Suppressor macrophage (primary cell): ENCODE measurements around the gene OR3A3.
A peak's percentile ranks its signal among the peaks of the same experiment; 100 is the strongest.
"Not testable (repeated sequence)": the region's sequence is repeated elsewhere in the genome, so short reads cannot be mapped to it uniquely, and the experiment has no call there.

Experiments used
- DNase-seq, 4 experiments: peaks; one replicate each; pipeline ENCODE4 v3.0.0-alpha.2; 2020 to 2022
- total RNA-seq, 17 experiments: gene quantifications; one replicate each; lab custom pipeline; 2026; ENCODE audit warnings: mixed read lengths in 6 of 17, inconsistent platforms in 3 of 17; lab: John Stamatoyannopoulos, UW

OR3A3 gene
- 0 to 2.0 (median 0) reads per million in 17 experiments for total RNA-seq

GRCh38 chr17:3411070-3411469 is at the start of gene OR3A3:
OR3A3 (plus strand) TSS chr17:3411370.
- DNase-seq = no peak

- DNase-seq = not testable (repeated sequence)
Observed at GRCh38 chr17:3371167-3371566, 40.0 kb upstream of the OR3A3 start.

GRCh38 chr17:3378321-3378720 is 32.8 kb upstream of the OR3A3 start:
- DNase-seq = no peak

- no peak for DNase-seq
Observed at GRCh38 chr17:3381957-3382356, 29.2 kb upstream of the OR3A3 start.

- DNase-seq = peak in 1 of 4 experiments; percentile 59
Observed at GRCh38 chr17:3385869-3386816, 25.0 kb upstream of the OR3A3 start, which contains the start of gene OR3A2. OR3A2 (minus strand) TSS chr17:3386308.

- DNase-seq = no peak
Observed at GRCh38 chr17:3389791-3390190, 21.4 kb upstream of the OR3A3 start.

GRCh38 chr17:3397801-3398200 is 13.4 kb upstream of the OR3A3 start:
- DNase-seq = peak; percentile 7 to 45 (median 29)

GRCh38 chr17:3398310-3398709 is 12.9 kb upstream of the OR3A3 start, which contains the start of gene OR1E1:
OR1E1 (minus strand) TSS chr17:3398410; CDS start chr17:3398410, 0 bp downstream.
- DNase-seq = no peak

GRCh38 chr17:3400055-3400454 is 11.1 kb upstream of the OR3A3 start:
- DNase-seq = peak in 1 of 4 experiments; percentile 2

- no peak for DNase-seq
Observed at GRCh38 chr17:3401786-3402185, 9.4 kb upstream of the OR3A3 start.

GRCh38 chr17:3403856-3404255 is 7.3 kb upstream of the OR3A3 start:
- DNase-seq = not testable (repeated sequence)

GRCh38 chr17:3412216-3412615 is 1.0 kb downstream of the OR3A3 start:
- not testable (repeated sequence) for DNase-seq

- no peak for DNase-seq
Observed at GRCh38 chr17:3415610-3416009, 4.4 kb downstream of the OR3A3 start.

GRCh38 chr17:3418222-3418621 is 7.1 kb downstream of the OR3A3 start:
- DNase-seq = no peak

GRCh38 chr17:3433215-3433614 is 22.0 kb downstream of the OR3A3 start:
- peak; percentile 47 to 81 (median 76) for DNase-seq

GRCh38 chr17:3433741-3434140 is 22.6 kb downstream of the OR3A3 start, which contains the start of gene OR1E2:
OR1E2 (minus strand) TSS chr17:3433841; CDS start chr17:3433841, 0 bp downstream.
- DNase-seq = no peak

- no peak for DNase-seq
Observed at GRCh38 chr17:3438368-3438767, 27.2 kb downstream of the OR3A3 start.

- no peak for DNase-seq
Observed at GRCh38 chr17:3440451-3440850, 29.3 kb downstream of the OR3A3 start.

GRCh38 chr17:3447625-3448024 is 36.5 kb downstream of the OR3A3 start:
- peak in 3 of 4 experiments; percentile 29 to 44 (median 44) for DNase-seq

GRCh38 chr17:3448059-3448665 is 37.0 kb downstream of the OR3A3 start:
- DNase-seq = no peak

- not testable (repeated sequence) for DNase-seq
Observed at GRCh38 chr17:3466355-3466754, 55.2 kb downstream of the OR3A3 start.

GRCh38 chr17:3469529-3469928 is 58.4 kb downstream of the OR3A3 start:
- DNase-seq = no peak

- no peak for DNase-seq
Observed at GRCh38 chr17:3471599-3471998, 60.4 kb downstream of the OR3A3 start, which contains the start of gene SPATA22. SPATA22 (minus strand) TSS chr17:3471819; CDS start chr17:3469325, 2,494 bp downstream.
